NT2/D1 (cell line): ENCODE measurements around the gene GAK.

Experiments
- SUZ12 ChIP-seq: IDR thresholded peaks from 2 replicates; pipeline ENCODE4 v1.6.1; 2011; ENCODE audit not compliant: insufficient read length, insufficient read depth; ENCODE audit errors: extremely low read depth
- ZNF274 ChIP-seq: IDR thresholded peaks from 2 replicates; pipeline ENCODE4 v1.6.1; 2011; ENCODE audit warnings: mild to moderate bottlenecking, low read depth, low read length

- TF ChIP-seq ZNF274 (no peak), SUZ12 (no peak)
These were observed 97.6 kb downstream of the GAK start for GRCh38 chr4:834368-835147.
